Stimulated activated CD8-positive, alpha-beta memory T cell treated with anti-CD3 and anti-CD28 coated beads, Interleukin-7, amount 100 ng/mL, for 24 hours (primary cell): ENCODE data around the gene ZC3H12D.
"Not testable (repeated sequence)": the region's sequence is repeated elsewhere in the genome, so short reads cannot be mapped to it uniquely, and the experiment has no call there.

Source experiments
- DNase-seq: peaks from one replicate; pipeline ENCODE4 v3.0.0-alpha.2; 2020; ENCODE audit warnings: low read depth

ZC3H12D gene

DNA sequence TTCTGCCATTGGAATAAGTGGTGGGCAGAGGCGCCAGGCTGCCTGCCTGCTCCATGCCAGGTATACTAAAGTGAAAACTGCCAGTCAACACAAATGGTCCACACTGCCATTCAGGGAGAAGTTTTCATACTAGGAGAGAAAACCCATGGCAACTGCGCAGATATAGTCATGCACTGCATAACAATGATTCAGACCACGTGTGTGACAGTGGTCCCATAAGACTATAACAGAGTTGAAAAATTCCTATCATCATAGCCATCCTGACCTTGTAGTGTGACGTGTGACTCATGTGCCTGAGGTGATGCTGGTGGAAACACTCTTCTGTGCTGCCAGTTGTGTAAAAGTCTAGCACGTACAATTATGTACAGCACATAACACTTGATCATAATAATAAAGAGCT is 25.1 kb downstream of the ZC3H12D start:
- no peak for DNase-seq

DNA sequence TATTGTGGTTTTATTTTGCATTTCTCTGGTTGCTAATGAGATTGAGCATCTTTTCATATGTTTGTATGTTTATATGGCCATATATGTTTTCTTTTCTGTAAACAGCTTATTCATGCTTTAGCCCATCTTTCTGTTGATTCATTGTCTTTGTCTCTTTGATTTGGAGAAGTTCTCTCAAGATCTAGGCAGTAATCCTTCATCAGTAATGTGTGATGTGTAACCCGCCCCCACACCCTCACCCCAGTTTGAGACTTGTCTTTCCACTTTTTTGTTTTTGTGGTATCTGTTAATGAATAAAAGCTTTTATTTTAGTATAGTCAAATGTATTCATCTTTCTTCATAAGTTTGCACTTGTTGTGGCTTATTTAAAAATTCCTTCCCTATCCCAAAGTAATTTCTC is 26.0 kb downstream of the ZC3H12D start:
- no peak for DNase-seq

DNA sequence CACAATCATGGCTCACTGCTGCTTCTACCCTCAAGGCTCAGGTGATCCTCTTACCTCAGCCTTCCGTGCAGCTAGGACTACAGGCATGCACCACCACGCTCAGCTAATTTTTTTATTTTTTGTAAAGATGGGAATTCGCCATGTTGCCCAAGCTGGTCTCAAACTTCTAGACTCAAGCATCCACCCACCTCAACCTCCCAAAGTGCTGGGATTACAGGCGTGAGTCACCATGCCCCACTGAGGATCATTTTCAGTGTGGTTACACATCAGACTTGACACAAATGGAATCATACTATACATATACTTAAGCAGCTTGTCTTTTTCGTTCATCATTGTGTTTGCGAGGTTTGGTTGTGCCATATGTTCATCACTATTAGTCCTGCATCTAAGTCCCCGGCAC is 26.6 kb downstream of the ZC3H12D start:
- no peak for DNase-seq

- no peak for DNase-seq
These were observed 27.4 kb downstream of the ZC3H12D start for GRCh38 chr6:149457316-149457884.

- no peak for DNase-seq
These were observed 28.3 kb downstream of the ZC3H12D start for GRCh38 chr6:149456311-149457021.

DNA sequence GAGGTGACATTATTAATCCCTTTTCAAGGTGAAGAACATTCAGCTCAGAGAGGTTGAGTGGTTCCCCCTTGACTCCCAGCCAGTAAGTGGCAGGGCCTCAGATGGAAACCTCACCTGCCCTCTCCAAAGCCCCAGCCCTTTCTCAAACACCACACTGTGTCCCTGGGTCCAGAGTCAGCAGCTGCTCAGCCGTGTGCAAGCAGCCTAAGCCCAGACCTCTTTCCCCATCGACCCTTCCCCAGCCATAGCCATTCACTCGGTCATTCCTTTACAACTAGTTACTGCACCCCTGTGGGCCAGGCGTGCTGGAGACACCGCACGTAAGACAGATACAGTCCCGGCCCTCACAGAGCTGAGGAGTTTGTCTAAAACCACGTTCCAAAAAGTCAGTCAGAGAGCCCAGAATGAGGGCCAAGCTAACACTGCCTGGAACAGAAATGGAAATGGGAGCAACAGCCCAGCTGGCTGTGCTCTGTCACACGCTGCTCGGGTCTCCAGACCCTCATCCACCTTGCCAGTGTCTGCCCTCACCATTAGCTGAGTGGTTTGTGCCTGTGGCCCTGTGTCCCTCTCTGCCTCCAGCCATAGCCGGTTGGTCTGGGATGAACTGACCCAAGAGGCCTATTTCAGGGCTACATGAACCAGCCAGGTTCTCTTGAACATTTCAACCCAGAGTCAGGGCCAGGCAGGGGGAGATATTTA is 29.6 kb downstream of the ZC3H12D start:
- no peak for DNase-seq

DNA sequence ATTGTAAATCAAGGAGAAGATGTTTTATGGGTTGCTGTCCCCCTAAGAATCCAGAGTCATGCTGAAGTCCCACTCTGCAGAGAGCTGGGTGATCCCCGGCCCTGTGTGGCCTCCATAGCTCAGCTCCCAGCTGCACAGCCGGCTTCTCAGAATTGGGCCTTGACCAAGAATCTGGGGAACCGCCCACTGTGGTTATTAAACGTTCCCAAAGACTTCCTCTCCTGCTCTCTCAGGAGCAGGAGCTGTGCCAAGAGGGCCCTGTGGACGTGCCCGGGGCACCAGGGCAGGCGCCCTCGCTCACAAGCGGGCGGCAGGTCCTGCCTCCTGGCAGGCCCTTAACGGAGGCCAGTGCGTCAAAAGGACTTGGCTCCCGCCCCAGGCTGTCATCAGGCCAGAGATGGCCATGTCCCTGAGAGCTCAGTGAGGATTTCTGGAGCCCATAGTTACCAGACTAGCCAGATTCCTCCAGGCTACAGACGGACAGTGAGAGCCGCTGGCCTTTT is 30.4 kb downstream of the ZC3H12D start:
- DNase-seq = no peak

DNA sequence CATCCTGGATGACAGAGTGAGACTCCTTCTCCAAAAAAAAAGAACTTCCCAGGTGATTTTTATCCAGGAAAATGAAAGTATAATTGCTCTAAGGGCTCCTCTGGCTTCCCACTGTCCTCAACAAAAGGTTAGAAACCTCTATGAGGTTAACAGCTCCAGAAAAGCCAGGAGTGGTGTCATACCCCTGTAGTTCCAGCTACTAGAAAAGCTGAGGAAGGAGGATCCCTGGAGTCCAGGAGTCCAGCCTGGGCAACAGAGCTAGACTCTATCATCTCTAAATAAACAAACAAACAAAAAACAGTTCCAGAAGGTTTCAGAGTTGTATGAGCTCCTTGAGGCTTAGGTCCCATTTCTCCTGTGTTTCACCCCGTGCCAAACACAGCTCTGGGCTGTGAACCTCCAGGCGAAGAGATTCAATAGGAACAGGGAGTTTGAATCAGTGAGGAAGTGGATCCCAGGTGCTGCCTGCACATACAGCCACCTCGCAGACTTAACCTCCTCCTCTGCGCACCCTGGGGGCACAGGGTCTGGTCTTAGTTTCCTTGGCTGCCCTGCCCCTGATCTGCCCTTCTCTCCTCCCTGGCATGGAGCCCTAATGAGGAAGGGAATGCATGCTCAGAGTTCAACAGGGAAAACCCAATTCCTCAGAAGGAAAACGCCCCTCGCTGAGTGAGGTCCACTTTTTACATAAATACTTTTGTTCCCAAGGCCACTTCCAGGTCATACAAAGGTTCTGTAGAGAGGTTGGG is 31.0 kb downstream of the ZC3H12D start:
- DNase-seq = no peak

GRCh38 chr6:149452037-149452939 is 32.5 kb downstream of the ZC3H12D start:
- DNase-seq = no peak

- no peak for DNase-seq
These were observed 33.3 kb downstream of the ZC3H12D start for GRCh38 chr6:149451376-149452036.

DNA sequence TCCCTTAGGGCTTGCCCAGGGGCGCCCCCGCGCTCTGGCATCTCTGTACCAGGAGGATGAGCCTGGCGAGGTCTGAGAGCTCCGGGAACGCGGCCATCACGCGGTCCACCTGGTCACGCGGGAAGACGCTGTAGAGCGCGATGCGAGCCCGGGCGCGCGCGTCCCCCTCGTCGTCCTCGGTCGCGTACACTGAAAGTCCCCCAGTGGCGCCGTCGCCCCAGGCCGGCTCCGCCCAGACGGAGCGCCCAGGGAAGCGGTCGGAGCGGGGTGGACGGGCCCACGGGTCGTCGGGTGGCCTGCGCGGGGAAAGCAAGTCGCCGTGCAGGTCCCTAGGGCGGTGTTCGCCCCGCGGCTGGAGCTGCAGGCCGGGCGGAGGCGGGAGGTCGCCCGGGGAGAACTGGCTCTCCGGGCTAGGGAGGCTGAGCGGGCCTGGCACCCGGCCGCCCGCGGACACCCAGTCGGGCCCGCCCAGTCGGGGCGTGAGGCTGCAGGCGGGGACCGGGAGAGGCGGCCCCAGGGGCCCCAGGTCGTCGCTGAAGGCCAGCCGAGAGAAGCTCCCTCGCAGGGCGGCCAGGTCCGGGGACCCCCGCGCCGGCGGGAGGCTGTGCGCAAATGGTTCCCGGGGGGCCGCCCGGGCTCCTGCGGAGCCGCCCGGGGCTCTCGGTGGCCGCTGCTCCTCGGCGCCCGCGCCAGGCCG is 34.0 kb downstream of the ZC3H12D start:
- DNase-seq = no peak

DNA sequence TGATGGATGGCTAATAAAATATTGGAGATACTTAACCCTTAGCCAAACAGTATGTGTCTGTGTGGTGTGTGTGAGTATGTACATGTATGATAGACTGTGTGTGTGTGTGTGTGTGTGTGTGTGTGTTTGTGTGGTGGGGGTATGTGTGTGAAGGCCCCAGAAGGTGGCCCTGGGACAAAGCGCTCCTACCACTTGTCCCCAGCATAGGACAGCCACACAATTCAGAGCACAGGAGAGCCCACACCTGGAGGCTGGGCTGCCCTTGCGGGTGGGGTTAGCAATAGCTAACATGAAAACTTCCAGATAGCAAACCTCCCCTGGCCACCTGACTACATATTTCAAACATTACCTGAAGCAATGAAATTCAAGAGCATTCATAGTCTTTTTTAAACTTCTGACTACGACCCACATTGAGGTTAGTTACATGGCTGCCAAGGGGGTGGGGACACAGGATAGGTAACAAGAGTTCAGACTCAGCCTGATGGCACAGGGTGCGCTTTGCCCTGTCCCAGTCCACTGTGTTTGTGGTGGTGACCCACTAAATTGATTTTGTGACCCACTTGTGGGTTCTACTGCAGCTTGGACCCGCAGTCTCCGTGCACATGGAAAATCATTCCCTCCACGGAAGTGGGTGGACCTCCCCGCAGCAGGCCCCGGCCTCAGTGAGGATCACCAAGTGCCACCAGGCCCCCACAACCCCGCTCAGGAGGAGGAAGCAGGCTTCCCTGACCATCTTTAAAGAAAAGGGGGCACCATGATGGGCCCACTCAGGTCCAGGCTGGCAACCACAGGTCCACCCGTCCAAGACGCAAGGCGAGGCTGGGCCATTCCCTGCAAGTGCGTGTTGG is 34.8 kb downstream of the ZC3H12D start:
- no peak for DNase-seq

DNA sequence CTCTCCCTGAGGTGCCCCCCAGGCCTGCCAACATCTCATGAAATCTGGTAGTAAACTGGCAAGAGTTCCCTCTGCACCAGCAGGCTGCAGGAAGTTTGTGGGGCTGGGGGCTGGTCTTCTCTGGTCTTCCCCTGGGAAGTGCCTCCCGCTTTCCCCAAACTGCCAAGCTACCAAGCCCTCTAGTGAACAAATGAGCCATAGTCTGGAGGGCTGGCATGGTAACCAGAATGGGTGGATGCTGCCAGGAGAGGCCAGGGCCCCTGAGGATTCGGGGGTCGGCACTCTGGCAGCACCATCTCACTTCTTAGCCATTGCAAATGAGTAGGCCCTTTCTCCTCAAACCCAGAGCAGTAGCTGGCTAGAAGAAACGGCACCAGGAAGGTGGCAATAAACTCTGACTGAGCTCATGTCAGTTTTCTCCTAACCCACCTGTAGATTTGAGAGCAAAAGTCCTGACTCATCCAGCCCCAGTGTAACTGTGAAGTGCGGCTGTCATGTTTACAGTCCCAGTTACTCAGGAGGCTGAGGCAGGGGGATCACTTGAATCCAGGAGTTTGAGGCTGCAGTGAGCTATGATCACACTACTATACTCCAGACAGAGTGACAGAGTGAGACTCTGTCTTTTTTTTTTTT is 35.9 kb downstream of the ZC3H12D start:
- DNase-seq = no peak

DNA sequence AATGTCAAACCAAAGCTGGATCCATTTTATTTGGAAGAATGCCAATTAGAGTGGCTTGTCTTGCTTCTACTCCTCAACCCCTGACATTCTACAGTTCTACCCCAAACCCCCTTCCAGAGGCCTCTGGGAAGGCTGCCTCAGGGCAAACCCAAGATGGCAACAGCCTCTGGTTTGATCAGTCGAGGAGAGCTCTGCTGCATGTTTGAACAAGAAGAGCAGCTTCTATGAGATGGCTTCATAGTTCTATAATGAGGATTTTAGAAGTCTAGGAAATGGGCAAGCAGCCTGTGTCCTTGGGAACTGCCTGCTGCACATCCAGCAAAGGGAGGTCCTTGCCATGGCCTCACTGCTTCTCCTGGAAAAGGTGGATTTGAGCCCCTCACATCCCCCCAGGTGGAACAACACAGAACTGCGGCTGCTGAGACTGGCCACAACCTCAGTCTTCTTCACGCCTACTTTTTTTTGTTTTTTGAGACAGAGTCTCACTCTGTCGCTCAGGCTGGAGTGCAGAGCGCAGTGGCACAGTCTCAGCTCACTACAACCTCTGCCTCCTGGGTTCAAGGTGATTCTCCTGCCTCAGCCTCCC is 37.9 kb downstream of the ZC3H12D start:
- no peak for DNase-seq

- no peak for DNase-seq
These were observed 39.2 kb downstream of the ZC3H12D start for GRCh38 chr6:149445573-149445972.

DNA sequence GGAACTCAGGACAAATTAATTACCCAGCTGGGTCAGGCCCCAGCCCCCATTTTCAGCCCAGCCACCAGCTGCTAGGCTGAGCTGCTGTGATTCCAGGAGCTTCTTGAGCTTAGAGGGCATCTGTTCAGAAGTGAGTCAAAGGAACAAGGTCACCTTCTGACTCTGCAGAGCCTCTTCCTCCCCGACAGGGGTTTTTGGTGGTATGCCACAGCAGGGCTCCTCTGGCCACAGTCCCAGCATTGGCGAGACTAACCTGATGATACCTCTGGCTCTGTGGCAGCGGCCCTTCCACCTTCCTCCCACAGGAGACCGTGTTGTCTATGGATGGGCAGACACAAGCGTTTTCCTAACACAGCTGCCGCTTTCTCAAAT is 39.7 kb downstream of the ZC3H12D start:
- DNase-seq = no peak

DNA sequence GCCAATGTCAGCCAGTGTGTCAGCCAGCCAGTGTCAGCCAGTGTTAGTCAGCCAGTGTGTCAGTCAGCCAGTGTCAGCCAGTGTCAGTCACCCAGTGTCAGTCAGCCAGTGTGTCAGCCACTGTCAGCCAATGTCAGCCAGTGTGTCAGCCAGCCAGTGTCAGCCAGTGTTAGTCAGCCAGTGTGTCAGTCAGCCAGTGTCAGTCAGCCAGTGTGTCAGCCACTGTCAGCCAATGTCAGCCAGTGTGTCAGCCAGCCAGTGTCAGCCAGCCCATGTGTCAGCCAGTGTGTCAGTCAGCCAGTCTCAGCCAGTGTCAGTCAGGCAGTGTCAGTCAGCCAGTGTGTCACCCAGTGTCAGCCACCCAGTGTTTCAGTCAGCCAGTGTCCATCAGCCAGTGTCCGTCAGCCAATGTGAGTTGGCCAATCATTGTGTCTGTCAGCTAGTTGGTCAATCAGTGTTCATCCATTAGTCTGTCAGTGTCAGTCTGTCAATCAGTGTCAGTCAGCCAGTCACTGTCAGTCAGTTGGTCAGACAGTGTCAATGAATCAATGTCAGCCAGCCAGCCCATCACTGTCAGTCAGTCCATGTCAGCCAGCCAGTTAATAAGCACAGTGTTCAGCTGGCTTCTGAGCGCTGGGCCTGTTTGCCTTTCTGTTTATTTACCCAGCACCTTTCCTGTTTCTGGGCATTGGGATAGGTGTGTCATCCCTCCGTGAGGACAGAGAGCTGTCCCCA is 40.3 kb downstream of the ZC3H12D start:
- not testable (repeated sequence) for DNase-seq
